Measurements from ENCODE around the gene PEX16. TPM values are rescaled to one million over a fixed set of nuclear protein-coding genes. Genes with fewer than 3 reads are reported as not detected.

Gene PEX16
- total RNA-seq, 2 donors from 2014 or later, result 27.9 to 45.4 TPM

- H3K4me1 Mint-ChIP-seq, result no peaks in the 10 kb centered on the region
- peaks cover 90% of the 10 kb centered on the region for H3K36me3 Mint-ChIP-seq (ENCODE audit: low read depth)
- no peaks in the 10 kb centered on the region for H3K9me3 Mint-ChIP-seq
- no peak overlapping the region for H3K4me3 Mint-ChIP-seq
- no peaks in the 10 kb centered on the region for H3K27me3 Mint-ChIP-seq
- H3K27ac Mint-ChIP-seq, result no peak overlapping the region
- ATAC-seq (replicated peaks), result no peak
Observed at GRCh38 chr11:45870706-45871105, 47.0 kb downstream of the PEX16 start.

DNA sequence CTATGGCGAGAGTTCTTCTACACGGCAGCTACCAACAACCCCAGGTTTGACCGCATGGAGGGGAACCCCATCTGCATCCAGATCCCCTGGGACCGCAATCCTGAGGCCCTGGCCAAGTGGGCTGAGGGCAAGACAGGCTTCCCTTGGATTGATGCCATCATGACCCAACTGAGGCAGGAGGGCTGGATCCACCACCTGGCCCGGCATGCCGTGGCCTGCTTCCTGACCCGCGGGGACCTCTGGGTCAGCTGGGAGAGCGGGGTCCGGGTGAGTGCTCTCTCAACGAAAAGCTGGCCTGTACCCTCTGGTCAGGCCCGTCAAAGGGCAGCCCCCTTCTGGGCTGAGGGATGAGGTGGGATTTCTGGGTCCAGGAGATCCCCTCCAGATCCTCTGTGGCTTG lies 48.1 kb downstream of the PEX16 start:
- Mint-ChIP-seq H3K36me3 (ENCODE audit: low read depth) (peaks cover 92% of the 10 kb centered on the region), H3K9me3 (no peaks in the 10 kb centered on the region), H3K27ac (no peak overlapping the region), H3K4me1 (no peaks in the 10 kb centered on the region), H3K4me3 (no peak overlapping the region), H3K27me3 (no peaks in the 10 kb centered on the region)
- no peak for ATAC-seq (replicated peaks)

DNA sequence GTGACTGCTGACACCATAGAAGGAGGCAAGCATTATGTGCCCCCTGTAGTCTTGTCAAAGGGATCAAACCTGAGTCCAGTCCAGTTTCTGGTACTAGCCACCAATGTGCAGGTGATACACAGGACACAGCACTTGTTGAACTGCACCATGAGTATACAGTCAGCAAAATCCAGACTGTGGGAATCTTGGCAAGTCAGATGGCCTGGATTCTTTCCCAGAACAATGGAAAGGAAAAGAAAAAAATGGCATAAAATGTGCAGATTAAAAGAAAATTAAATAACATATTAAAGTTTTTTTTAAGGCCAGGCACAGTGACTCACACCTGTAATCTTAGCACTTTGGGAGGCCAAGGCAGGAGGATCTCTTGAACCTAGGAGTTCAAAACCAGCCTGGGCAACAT lies 53.6 kb downstream of the PEX16 start:
- Mint-ChIP-seq H3K36me3 (ENCODE audit: low read depth) (peaks cover 91% of the 10 kb centered on the region), H3K27ac (no peak overlapping the region), H3K9me3 (no peaks in the 10 kb centered on the region), H3K4me1 (no peaks in the 10 kb centered on the region), H3K4me3 (no peak overlapping the region), H3K27me3 (no peaks in the 10 kb centered on the region)
- no peak for ATAC-seq (replicated peaks)

- ATAC-seq (replicated peaks), result no peak
- H3K27ac Mint-ChIP-seq, result no peak overlapping the region
- H3K4me1 Mint-ChIP-seq, result peaks cover 5% of the 10 kb centered on the region
- peaks cover 91% of the 10 kb centered on the region for H3K36me3 Mint-ChIP-seq (ENCODE audit: low read depth)
- no peaks in the 10 kb centered on the region for H3K27me3 Mint-ChIP-seq
- H3K4me3 Mint-ChIP-seq, result no peak overlapping the region
- H3K9me3 Mint-ChIP-seq, result no peaks in the 10 kb centered on the region
Observed at GRCh38 chr11:45860764-45861510, 56.7 kb downstream of the PEX16 start.

GRCh38 chr11:45860348-45860747 lies 57.3 kb downstream of the PEX16 start:
- H3K27me3 Mint-ChIP-seq, result no peaks in the 10 kb centered on the region
- no peak overlapping the region for H3K4me3 Mint-ChIP-seq
- no peak for ATAC-seq (replicated peaks)
- peaks cover 5% of the 10 kb centered on the region for H3K4me1 Mint-ChIP-seq
- no peaks in the 10 kb centered on the region for H3K9me3 Mint-ChIP-seq
- H3K27ac Mint-ChIP-seq, result no peak overlapping the region
- peaks cover 92% of the 10 kb centered on the region for H3K36me3 Mint-ChIP-seq (ENCODE audit: low read depth)

Other genes starting within 250 kb of the PEX16 start
- 10 to 100 TPM in 1 of 2 donors, 1 to 10 TPM in 1; 8.7 to 18.9 TPM for gene SLC35C1, start 112.7 kb downstream of the PEX16 start, total RNA-seq
- gene CRY2, start 70.4 kb downstream of the PEX16 start, total RNA-seq, result 10 to 100 TPM; 12.3 to 25.4 TPM
- under 1 TPM; 0.65 to 0.93 TPM for gene MAPK8IP1, start 32.2 kb downstream of the PEX16 start, total RNA-seq
- 1 to 10 TPM; 1.8 to 2.7 TPM for gene FREY1, start 10.6 kb downstream of the PEX16 start, total RNA-seq
- 1 to 10 TPM in 1 of 2 donors, under 1 TPM in 1; 0.80 to 1.8 TPM for gene LARGE2, start 4.8 kb upstream of the PEX16 start, total RNA-seq
- gene PHF21A, start 203.6 kb upstream of the PEX16 start, total RNA-seq, result 10 to 100 TPM; 33.5 to 91.7 TPM